HepG2 (cell line): Measurements from ENCODE around the gene ZBTB44. TPM values are rescaled to one million over a fixed set of nuclear protein-coding genes. Genes with fewer than 3 reads are reported as not detected.
A peak's percentile ranks its signal among the peaks of the same experiment; 100 is the strongest.

Source experiments
- ATAC-seq: fragments of 200-7000 bp; cut with Tn5 transposase; 3 replicates; pipeline ENCODE4 v1.9.1; 2020; ENCODE audit warnings: mild to moderate bottlenecking, moderate library complexity
- BruUV-seq: library from RNA; stranded (reverse); fragments of 400-500 nt; replicated peaks from 2 replicates; lab custom pipeline; 2021; lab: Mats Ljungman, UMichigan
- CTCF ChIA-PET: fragments of 300-600 bp; formaldehyde crosslinking; extraction: SDS; loops from one replicate; lab custom pipeline; 2021; ENCODE audit warnings: low total read pairs, inconsistent platforms, low intra/inter-chr PET ratio; lab: Yijun Ruan, JAX
- POLR2A ChIA-PET: fragments of 350-600 bp; sonication (Branson Sonifier 250); formaldehyde crosslinking; loops from one replicate; lab custom pipeline; 2020; ENCODE audit warnings: antibody characterized with exemption, inconsistent platforms; lab: Yijun Ruan, JAX
- DNase-seq: peaks from one replicate; pipeline ENCODE4 v3.0.0-alpha.2; 2015; ENCODE audit warnings: low spot score
- FAIRE-seq: peaks from 3 replicates; lab custom pipeline; 2011; peaks lifted over from hg19 to GRCh38; lab: Jason Lieb, UNC
- H2AFZ ChIP-seq: one replicate; pipeline ENCODE4 v1.6.1; 2011; ENCODE audit warnings: low read length, inconsistent platforms
- H3K27ac ChIP-seq: fragments of 300-600 bp; 3 replicates; pipeline ENCODE4 v1.8.0; 2011; ENCODE audit warnings: mixed run types, mild to moderate bottlenecking, mixed read lengths, low read length, inconsistent platforms; ENCODE audit not compliant: insufficient read depth; ENCODE audit errors: extremely low read length
- H3K27me3 ChIP-seq, 2 experiments: fragments of 200-600 bp in 1 of 2; 2 replicates in 1 of 2; 3 replicates in 1 of 2; pipeline versions ENCODE4 v1.6.0 to v1.8.0; 2011; ENCODE audit warnings: low read length in 2 of 2, mild to moderate bottlenecking in 2 of 2, moderate library complexity in 2 of 2, inconsistent platforms in 1 of 2; ENCODE audit not compliant: insufficient read depth in 2 of 2, control insufficient read depth in 1 of 2
- H3K36me3 ChIP-seq, 2 experiments: fragments of 200-600 bp in 1 of 2; replicated peaks in 1 of 2; 2 replicates in 1 of 2; 3 replicates in 1 of 2; pipeline versions ENCODE4 v1.5.1 to v1.8.0; 2011; ENCODE audit warnings: low read length in 2 of 2, inconsistent platforms in 1 of 2; ENCODE audit not compliant: insufficient read depth in 2 of 2, control insufficient read depth in 1 of 2
- H3K4me1 ChIP-seq: 2 replicates; pipeline ENCODE4 v1.5.1; 2012; ENCODE audit warnings: low read length, inconsistent platforms; ENCODE audit not compliant: insufficient read depth
- H3K4me2 ChIP-seq: 2 replicates; pipeline ENCODE4 v1.6.0; 2011; ENCODE audit warnings: low read depth, low read length, inconsistent platforms
- H3K4me3 ChIP-seq, 3 experiments: fragments of 200-600 bp in 1 of 3; sonication (generic), shearing (Covaris generic) in 1 of 3; replicated peaks in 1 of 3; 2 replicates each; pipeline ENCODE4 v1.5.1; 2011 to 2016; ENCODE audit warnings: low read length in 3 of 3, inconsistent platforms in 2 of 3, low read depth in 2 of 3, mild to moderate bottlenecking in 2 of 3, control low read depth in 1 of 3, mixed read lengths in 1 of 3; ENCODE audit not compliant: insufficient read depth in 1 of 3
- H3K79me2 ChIP-seq: one replicate; pipeline ENCODE4 v1.6.1; 2011; ENCODE audit warnings: low read length, inconsistent platforms; ENCODE audit not compliant: insufficient read depth
- H3K9ac ChIP-seq: 2 replicates; pipeline ENCODE4 v1.6.0; 2011; ENCODE audit warnings: mild to moderate bottlenecking, low read depth, low read length, inconsistent platforms; ENCODE audit not compliant: insufficient read depth
- H3K9me3 ChIP-seq: 2 replicates; pipeline ENCODE4 v1.5.1; 2012; ENCODE audit warnings: mild to moderate bottlenecking, low read length
- H4K20me1 ChIP-seq: 2 replicates; pipeline ENCODE4 v1.6.0; 2011; ENCODE audit warnings: inconsistent platforms, mild to moderate bottlenecking, low read length, moderate library complexity; ENCODE audit not compliant: insufficient read depth
- AGO1 ChIP-seq: fragments of 200-400 bp; formaldehyde crosslinking; IDR thresholded peaks from 2 replicates; pipeline ENCODE4 v1.6.1; 2017; ENCODE audit warnings: mild to moderate bottlenecking, low read depth, low read length, moderate library complexity; ENCODE audit not compliant: poor library complexity, severe bottlenecking
- CCAR2 ChIP-seq: fragments of 200-400 bp; formaldehyde crosslinking; optimal IDR thresholded peaks from 2 replicates; pipeline ENCODE3; 2018; ENCODE audit warnings: low read depth, mild to moderate bottlenecking, low read length, moderate library complexity
- FOXC1 ChIP-seq: sonication (generic); formaldehyde crosslinking; IDR thresholded peaks from 2 replicates; pipeline ENCODE4 v1.8.0; 2022; ENCODE audit warnings: mild to moderate bottlenecking, missing genetic modification reagents, borderline replicate concordance
- PHF8 ChIP-seq: sonication (generic); formaldehyde crosslinking; IDR thresholded peaks from 2 replicates; pipeline ENCODE4 v1.5.0; 2020; ENCODE audit warnings: missing genetic modification reagents
- POGK ChIP-seq: sonication (generic); formaldehyde crosslinking; conservative IDR thresholded peaks from 2 replicates; pipeline ENCODE4 v1.8.0; 2022; ENCODE audit warnings: mild to moderate bottlenecking, moderate library complexity, missing genetic modification reagents
- SOX13 ChIP-seq, 3 experiments: fragments of 450-650 bp in 1 of 3; sonication (generic) in 1 of 3; formaldehyde crosslinking in 1 of 3; IDR thresholded peaks in 2 of 3; conservative IDR thresholded peaks in 1 of 3; 2 replicates each; pipeline versions ENCODE4 v1.5.0 to v1.6.1; 2016 to 2020; ENCODE audit warnings: antibody characterized with exemption in 1 of 3, mild to moderate bottlenecking in 1 of 3, missing compliant biosample characterization in 1 of 3, missing genetic modification reagents in 1 of 3, moderate library complexity in 1 of 3
- ZC3H4 ChIP-seq: sonication (generic); formaldehyde crosslinking; IDR thresholded peaks from 2 replicates; pipeline ENCODE4 v1.4.0; 2020; ENCODE audit warnings: missing genetic modification reagents, borderline replicate concordance
- ZNF543 ChIP-seq: sonication (generic); formaldehyde crosslinking; IDR thresholded peaks from 2 replicates; pipeline ENCODE4 v1.4.0; 2020; ENCODE audit warnings: mild to moderate bottlenecking, missing genetic modification reagents
- ZNF652 ChIP-seq: IDR thresholded peaks from 2 replicates; pipeline ENCODE4 v1.6.1; 2016; ENCODE audit warnings: low read depth, borderline replicate concordance
- ZNF761 ChIP-seq: sonication (generic); formaldehyde crosslinking; conservative IDR thresholded peaks from 2 replicates; pipeline ENCODE4 v1.4.0; 2020; ENCODE audit warnings: mild to moderate bottlenecking, missing genetic modification reagents
- WGBS: methylation state at CpG from one replicate; pipeline ENCODE4 v1.1.6; 2017; ENCODE audit warnings: low lambda C conversion rate; 5-methylcytosine and 5-hydroxymethylcytosine counted together
- in situ Hi-C: cut with HindIII; loops from 2 replicates; pipeline ENCODE4 v1.10.0; 2017; ENCODE audit warnings: low pct_unique_long_range_greater_than_20kb; ENCODE audit not compliant: extremely low pct_ligation_motif_present
- intact Hi-C: fragments of 100-400 bp; cut with micrococcal nuclease; formaldehyde crosslinking; loops from one replicate; pipeline ENCODE4 v1.10.0; 2022; ENCODE audit not compliant: unreplicated experiment
- polyA plus RNA-seq, 8 experiments: library from polyadenylated mRNA; depleted of rRNA in 3 of 8; stranded (reverse) in 7 of 8; unstranded in 1 of 8; fragments of >200 nt; fragmentation: Illumina TruSeq in 4 of 8; extraction: Trizol in 4 of 8; gene quantifications; 2 replicates each; pipeline versions ENCODE4 v1.2.1 to v1.2.3, GENCODE V29; 2011 to 2016; ENCODE audit warnings: low read depth in 4 of 8, missing spikeins in 1 of 8, mixed read lengths in 1 of 8; ENCODE audit not compliant: insufficient read depth in 1 of 8
- total RNA-seq, 5 experiments: library from RNA; depleted of rRNA; stranded (reverse); fragments of >200 nt; fragmentation: Illumina TruSeq; extraction: Trizol; gene quantifications; 2 replicates each; pipeline ENCODE4 v1.2.3, GENCODE V29; 2016; ENCODE audit warnings: low read depth in 1 of 5
- TF ChIP-seq, protein P1 (sequence below): IDR thresholded peaks from 2 replicates; pipeline ENCODE4 v1.6.1; 2016; ENCODE audit warnings: mild to moderate bottlenecking
- TF ChIP-seq, protein P2 (sequence below): sonication (generic); formaldehyde crosslinking; IDR thresholded peaks from 2 replicates; pipeline ENCODE4 v1.4.0; 2020; ENCODE audit warnings: missing genetic modification reagents, borderline replicate concordance

ZBTB44 gene
- total and polyA plus RNA-seq, 2 of the 13 experiments (the other 11 are each of a cell fraction or from before 2014, with no cell fraction given) = 22.8 to 23.6 TPM

DNA sequence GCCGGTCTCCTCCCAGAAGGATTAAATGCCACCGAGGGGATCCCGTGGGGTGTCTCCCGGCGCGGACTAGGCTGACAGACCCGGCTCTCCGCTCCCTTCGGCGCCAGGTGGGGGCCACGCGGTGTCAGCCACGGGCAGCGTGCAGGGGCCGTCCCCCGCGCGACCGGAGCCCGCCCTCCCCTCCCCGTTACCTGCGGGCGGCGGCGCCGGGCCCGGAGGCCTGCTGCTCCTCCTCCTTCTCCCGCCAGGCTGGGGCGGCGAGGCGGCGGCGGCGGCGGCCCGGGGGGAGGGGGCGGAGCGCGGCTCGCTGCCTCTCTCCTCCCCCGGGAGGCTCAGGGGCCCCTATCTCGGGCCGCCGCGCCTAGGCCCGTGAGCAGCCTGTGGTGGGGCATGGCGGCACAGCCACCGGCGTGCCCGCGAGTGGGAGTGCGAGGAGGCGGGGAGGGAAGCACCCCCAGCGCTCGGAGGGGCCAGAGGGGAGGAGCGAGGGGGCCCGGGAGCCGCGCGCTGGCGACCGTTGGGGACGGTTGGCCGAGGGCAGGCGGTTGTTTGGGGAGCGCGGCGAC, 450 bp downstream of the ZBTB44 start (continued):
- TF ChIP-seq ZNF543 = no peak
- no peak for TF ChIP-seq CCAR2
- no peak for TF ChIP-seq SOX13 (IDR thresholded peaks at IDR 0.05)
- peak in 1 of 2 experiments; percentile 2; a peak in 1 of 4 replicates for TF ChIP-seq SOX13 (CRISPR knock-in tag; conservative IDR thresholded peaks at IDR 0.05 in 1 of 2, IDR thresholded peaks at IDR 0.05 in 1 of 2)
- no peak for TF ChIP-seq ZNF652 (CRISPR knock-in tag)
- TF ChIP-seq ZNF761 (CRISPR knock-in tag) = no peak
- TF ChIP-seq, protein P1, sequence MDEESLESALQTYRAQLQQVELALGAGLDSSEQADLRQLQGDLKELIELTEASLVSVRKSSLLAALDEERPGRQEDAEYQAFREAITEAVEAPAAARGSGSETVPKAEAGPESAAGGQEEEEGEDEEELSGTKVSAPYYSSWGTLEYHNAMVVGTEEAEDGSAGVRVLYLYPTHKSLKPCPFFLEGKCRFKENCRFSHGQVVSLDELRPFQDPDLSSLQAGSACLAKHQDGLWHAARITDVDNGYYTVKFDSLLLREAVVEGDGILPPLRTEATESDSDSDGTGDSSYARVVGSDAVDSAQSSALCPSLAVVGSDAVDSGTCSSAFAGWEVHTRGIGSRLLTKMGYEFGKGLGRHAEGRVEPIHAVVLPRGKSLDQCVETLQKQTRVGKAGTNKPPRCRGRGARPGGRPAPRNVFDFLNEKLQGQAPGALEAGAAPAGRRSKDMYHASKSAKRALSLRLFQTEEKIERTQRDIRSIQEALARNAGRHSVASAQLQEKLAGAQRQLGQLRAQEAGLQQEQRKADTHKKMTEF = no peak
- TF ChIP-seq, all 625 proteins: peak for 98

- Histone ChIP-seq H3K9ac (peak overlapping the region; percentile 83), H3K27ac (peak overlapping the region; percentile 76), H2AFZ (no peak overlapping the region), H3K27me3 (no peaks in the 10 kb centered on the region), H3K4me1 (peaks cover 62% of the 10 kb centered on the region), H4K20me1 (0 out of 2 replicates have a peak, but pooled peaks cover 4% of the 10 kb centered on the region), H3K4me2 (peak overlapping the region; percentile 88), H3K9me3 (no peaks in the 10 kb centered on the region), H3K79me2 (peaks cover 37% of the 10 kb centered on the region), H3K4me3 (peak overlapping the region; percentile 75 to 90 (median 89)), H3K36me3 (peaks cover 0 to 1% of the 10 kb centered on the region in 2 experiments; a peak in 1 of 5 replicates)
- CTCF ChIA-PET = no interaction called here
- POLR2A ChIA-PET = no interaction called here
- no peak for DNase-seq
- 4% methylated on average over 17 of the region's 21 CpGs for WGBS
- in situ Hi-C loops (no loop called here), intact Hi-C loops (loop anchor here (10.0 kb wide), 1 partner anchor 89 kb away; no protein-coding TSS in a partner anchor)
- FAIRE-seq = no peak
- TSS peak; percentile 61 for BruUV-seq
- no peak for ATAC-seq
- TF ChIP-seq, protein P2, sequence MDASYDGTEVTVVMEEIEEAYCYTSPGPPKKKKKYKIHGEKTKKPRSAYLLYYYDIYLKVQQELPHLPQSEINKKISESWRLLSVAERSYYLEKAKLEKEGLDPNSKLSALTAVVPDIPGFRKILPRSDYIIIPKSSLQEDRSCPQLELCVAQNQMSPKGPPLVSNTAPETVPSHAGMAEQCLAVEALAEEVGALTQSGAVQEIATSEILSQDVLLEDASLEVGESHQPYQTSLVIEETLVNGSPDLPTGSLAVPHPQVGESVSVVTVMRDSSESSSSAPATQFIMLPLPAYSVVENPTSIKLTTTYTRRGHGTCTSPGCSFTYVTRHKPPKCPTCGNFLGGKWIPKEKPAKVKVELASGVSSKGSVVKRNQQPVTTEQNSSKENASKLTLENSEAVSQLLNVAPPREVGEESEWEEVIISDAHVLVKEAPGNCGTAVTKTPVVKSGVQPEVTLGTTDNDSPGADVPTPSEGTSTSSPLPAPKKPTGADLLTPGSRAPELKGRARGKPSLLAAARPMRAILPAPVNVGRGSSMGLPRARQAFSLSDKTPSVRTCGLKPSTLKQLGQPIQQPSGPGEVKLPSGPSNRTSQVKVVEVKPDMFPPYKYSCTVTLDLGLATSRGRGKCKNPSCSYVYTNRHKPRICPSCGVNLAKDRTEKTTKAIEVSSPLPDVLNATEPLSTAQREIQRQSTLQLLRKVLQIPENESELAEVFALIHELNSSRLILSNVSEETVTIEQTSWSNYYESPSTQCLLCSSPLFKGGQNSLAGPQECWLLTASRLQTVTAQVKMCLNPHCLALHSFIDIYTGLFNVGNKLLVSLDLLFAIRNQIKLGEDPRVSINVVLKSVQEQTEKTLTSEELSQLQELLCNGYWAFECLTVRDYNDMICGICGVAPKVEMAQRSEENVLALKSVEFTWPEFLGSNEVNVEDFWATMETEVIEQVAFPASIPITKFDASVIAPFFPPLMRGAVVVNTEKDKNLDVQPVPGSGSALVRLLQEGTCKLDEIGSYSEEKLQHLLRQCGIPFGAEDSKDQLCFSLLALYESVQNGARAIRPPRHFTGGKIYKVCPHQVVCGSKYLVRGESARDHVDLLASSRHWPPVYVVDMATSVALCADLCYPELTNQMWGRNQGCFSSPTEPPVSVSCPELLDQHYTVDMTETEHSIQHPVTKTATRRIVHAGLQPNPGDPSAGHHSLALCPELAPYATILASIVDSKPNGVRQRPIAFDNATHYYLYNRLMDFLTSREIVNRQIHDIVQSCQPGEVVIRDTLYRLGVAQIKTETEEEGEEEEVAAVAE (CRISPR knock-in tag) = no peak
- TF ChIP-seq FOXC1 (CRISPR knock-in tag) (no peak), POGK (CRISPR knock-in tag) (no peak), AGO1 (no peak), ZC3H4 (CRISPR knock-in tag) (no peak; the same call in 1 of the 2 replicates), PHF8 (0 out of 2 replicates have a peak, but pooled peaks have one; percentile 38), SOX13 (IDR thresholded peaks at IDR 0.05) (no peak), SOX13 (CRISPR knock-in tag; conservative IDR thresholded peaks at IDR 0.05 in 1 of 2, IDR thresholded peaks at IDR 0.05 in 1 of 2) (peak in 1 of 2 experiments; percentile 3; a peak in 1 of 4 replicates)
Measured at GRCh38 chr11:130313383-130314183, 1.1 kb downstream of the ZBTB44 start.
